Lower leg skin (tissue), 3 donors: Measurements from ENCODE around the gene TANGO6.

ENCODE experiments used
- CTCF ChIP-seq, 3 donors: fragments of 450-650 bp; IDR thresholded peaks; one replicate each; pipeline ENCODE4 v1.5.1; 2016; ENCODE audit warnings: antibody characterized with exemption in 3 of 3, mild to moderate bottlenecking in 3 of 3, moderate library complexity in 2 of 3
- POLR2A ChIP-seq, 2 donors: fragments of 450-650 bp; IDR thresholded peaks; one replicate each; pipeline ENCODE4 v1.6.1; 2016 to 2017; ENCODE audit warnings: antibody characterized with exemption in 2 of 2, mild to moderate bottlenecking in 1 of 2, moderate library complexity in 1 of 2

- no peak for TF ChIP-seq CTCF (IDR thresholded peaks at IDR 0.05)
- no peak for TF ChIP-seq POLR2A (IDR thresholded peaks at IDR 0.05)
These were observed 234.7 kb downstream of the TANGO6 start for GRCh38 chr16:69078073-69078472.
